ENCODE measurements around the gene KRT4.

DNA sequence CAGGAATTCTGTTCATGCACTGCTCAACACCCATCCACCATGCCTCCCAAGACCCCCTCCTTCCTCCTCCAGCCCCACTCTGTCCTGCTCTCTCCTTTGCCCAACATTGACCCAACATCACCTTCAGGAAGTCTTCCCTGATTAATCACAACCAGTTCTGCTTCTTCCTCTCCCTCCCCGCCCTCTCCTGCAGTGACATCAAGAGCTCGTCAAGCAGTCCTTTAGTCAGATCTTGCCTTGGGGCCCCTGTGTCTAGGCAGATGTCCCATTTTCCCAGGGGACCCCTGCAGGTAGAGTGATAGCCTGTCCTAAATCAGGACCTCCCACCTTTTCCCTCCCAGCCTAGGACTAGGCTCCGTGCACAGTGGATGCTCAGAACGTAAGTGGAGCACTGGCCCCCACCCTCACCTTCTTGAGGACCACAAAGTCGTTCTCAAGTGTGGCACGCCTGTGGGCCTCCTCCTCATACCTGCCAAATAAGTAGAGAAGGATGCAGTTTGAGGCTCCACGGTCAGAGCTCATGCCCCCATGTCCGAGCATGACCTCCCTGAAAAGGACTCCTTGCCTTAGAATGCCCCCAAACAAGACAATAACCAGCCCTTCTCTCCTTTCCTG is 32.5 kb upstream of the KRT4 start:
- no peak for TF ChIP-seq CTCF (IDR thresholded peaks at IDR 0.05)
- TF ChIP-seq POLR2A (IDR thresholded peaks at IDR 0.05) = no peak
